HG02571 (cell line): ENCODE results near the gene HACD4.
"Not testable (repeated sequence)": the region's sequence is repeated elsewhere in the genome, so short reads cannot be mapped to it uniquely, and the experiment has no call there.

Source experiments
- ATAC-seq: cut with Tn5 transposase; IDR thresholded peaks from one replicate; pipeline ENCODE4 v1.9.1; 2021; ENCODE audit warnings: mild to moderate bottlenecking, moderate library complexity; ENCODE audit not compliant: unreplicated experiment

Gene HACD4

DNA sequence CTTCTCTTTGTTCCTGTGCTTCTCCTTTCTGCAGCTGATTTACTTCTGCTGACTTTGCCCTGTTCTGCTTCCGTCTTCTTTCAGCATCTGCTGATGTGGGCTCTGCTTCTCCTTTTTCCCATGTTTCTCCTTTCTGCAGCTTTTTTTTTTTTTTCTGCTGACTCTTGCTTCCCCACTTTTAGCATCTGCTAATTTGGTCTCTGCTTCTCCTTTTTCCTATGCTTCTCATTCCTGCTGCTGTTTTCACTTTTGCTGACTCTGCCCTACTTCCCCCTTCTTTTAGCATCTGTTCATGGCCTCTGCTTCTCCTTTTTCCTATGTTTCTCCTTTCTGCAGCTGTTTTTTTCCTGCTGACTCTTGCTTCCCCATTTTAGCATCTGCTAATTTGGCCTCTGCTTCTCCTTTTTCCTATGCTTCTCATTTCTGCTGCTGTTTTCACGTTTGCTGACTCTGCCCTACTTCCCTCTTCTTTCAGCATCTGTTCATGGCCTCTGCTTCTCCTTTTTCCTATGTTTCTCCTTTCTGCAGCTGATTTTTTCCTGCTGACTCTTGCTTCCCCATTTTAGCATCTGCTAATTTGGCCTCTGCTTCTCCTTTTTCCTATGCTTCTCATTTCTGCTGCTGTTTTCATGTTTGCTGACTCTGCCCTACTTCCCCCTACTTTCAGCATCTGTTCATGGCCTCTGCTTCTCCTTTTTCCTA lies 58.0 kb downstream of the HACD4 start:
- not testable (repeated sequence) for ATAC-seq

DNA sequence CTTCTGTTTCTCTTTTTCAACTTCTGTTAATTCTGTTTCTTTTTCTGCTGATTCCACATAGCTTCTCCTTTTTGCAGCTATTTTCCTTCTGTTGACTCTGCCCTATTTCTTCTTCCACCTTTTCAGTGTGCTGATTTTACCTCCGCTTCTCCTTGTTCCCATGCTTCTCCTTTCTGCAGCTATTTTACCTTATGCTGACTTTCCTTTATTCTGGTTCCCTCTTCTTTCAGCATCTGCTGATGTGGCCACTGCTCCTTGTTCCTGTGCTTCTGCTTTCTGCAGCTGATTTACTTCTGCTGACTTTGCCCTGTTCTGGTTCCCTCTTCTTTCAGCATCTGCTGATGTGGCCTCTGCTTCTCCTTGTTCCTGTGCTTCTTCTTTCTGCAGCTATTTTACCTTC lies 58.8 kb downstream of the HACD4 start:
- no peak for ATAC-seq

DNA sequence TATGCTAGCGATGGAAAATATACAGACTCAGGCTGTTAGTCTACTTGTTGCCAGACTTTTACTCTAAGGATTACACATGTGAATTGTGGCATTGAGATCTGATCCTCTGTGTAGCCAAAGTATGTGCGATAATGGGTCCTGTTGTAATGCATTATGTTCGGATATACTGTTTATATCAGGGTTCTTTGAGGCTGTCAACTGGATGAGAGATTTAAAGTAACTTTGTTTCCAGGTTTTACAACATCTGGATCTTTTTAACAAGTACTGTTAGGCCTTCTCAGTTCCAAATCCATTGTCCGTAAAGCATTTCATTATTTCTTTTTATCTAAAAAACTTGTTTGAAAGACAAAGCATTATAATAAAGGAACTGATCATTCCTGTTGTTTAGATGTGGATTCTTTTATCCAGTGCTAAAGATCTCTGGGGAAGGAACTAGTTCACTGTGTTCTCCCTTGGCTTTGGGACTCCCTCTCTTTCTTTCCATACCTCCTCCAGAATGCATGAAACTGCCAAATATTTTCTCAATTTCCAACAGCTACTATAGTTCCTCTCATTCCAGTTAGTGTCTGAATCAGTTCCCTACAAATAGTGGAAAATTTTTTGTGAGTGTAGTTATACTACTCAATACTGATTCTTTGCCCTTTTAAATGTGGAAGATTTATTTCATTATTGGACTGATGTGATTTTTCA lies 68.8 kb downstream of the HACD4 start:
- no peak for ATAC-seq

DNA sequence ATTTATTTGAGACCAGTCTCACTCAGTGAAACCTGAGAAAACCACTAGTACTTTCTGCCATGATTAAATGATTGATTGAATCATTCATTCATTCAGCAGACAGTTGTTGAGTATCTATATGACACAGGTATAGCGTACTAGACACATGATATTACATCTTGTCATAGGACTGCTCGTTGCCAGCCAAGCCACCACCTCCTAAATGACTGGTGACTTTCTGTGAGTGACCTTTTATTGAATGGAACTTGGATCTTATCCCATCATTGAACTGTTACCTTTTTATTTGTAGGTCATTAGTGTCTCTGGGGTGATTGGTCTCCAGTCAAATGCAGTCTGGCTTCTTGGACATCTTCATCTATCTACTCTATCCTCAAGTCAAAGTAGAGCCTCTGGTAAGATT lies 80.7 kb downstream of the HACD4 start:
- no peak for ATAC-seq
